Measurements from ENCODE around the gene THTPA. TPM values are rescaled to one million over a fixed set of nuclear protein-coding genes. Genes with fewer than 3 reads are reported as not detected.
A peak's percentile ranks its signal among the peaks of the same experiment; 100 is the strongest.

THTPA gene
- total and polyA plus RNA-seq, 2 of the 13 experiments (the other 11 are each of a cell fraction or from before 2014, with no cell fraction given): 7.4 to 8.7 TPM

DNA sequence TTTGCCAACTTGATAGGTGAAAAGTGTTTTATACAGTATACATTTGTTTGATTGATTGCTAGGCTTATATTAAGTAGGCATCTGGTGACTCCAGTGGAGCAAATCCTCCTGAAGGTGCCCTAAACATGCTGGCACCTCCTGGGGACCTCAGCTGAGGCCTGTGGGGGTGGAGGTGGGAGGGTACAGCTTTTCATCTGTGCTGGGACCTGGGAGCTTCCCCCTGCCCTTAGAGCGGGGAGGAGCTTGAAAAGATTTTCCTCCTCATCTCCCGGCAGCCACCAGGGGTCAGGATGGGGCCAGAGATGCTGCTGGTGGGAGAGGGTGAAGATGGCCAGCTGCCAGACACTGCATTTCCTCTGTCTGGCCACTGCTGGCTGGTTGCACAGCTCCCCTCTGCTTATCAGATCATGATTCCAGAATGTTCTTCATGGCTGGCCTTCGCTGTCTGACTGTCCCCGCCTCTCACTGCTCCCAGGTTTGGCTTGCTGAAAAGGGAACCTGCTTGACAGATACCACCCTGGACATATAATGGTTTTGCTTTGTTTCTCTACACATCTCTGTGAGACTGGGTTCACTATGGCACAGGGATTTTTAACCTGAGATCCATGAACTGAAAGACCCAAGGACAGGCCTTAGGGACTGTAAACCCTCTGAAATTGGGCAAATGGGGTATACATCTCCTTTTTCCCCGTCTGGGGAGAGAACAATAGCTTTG, 33.0 kb downstream of the THTPA start (continued):
- TF ChIP-seq HCFC1 (IDR thresholded peaks at IDR 0.05; ENCODE audit: low read depth, low read length): no peak; the same call in 1 of the 2 replicates
- TF ChIP-seq FOXO1 (CRISPR knock-in tag; IDR thresholded peaks at IDR 0.05): peak; percentile 91
- TF ChIP-seq IKZF1 (IDR thresholded peaks at IDR 0.05): no peak
- TF ChIP-seq ZNF318 (CRISPR knock-in tag; IDR thresholded peaks at IDR 0.05): peak; percentile 99
- TF ChIP-seq ZMAT5 (CRISPR knock-in tag; IDR thresholded peaks at IDR 0.05; ENCODE audit: borderline replicate concordance, low read depth): no peak
- TF ChIP-seq ZNF546 (CRISPR knock-in tag; conservative IDR thresholded peaks at IDR 0.05): 0 out of 2 replicates have a peak, but pooled peaks have one; percentile 82
- peak; percentile 82; the same call in 1 of the 2 replicates for TF ChIP-seq ZBTB20 (CRISPR knock-in tag; IDR thresholded peaks at IDR 0.05; ENCODE audit: borderline replicate concordance, low read depth)
- TF ChIP-seq TEAD3 (CRISPR knock-in tag; optimal IDR thresholded peaks at IDR 0.05; ENCODE audit: borderline replicate concordance): peak; percentile 93
- TF ChIP-seq ZNF703 (CRISPR knock-in tag; IDR thresholded peaks at IDR 0.05; ENCODE audit: borderline replicate concordance): no peak
- peak; percentile 97; the same call in 1 of the 2 replicates for TF ChIP-seq ZSCAN9 (CRISPR knock-in tag; IDR thresholded peaks at IDR 0.05; ENCODE audit: borderline replicate concordance)
- no peak for TF ChIP-seq SATB2 (CRISPR knock-in tag; IDR thresholded peaks at IDR 0.05)
- TF ChIP-seq ATF1 (CRISPR knock-in tag; IDR thresholded peaks at IDR 0.05): no peak
- TF ChIP-seq ZNF503 (CRISPR knock-in tag; IDR thresholded peaks at IDR 0.05): peak; percentile 65; the same call in 1 of the 2 replicates
- TF ChIP-seq XRCC5 (optimal IDR thresholded peaks at IDR 0.05; ENCODE audit: low read length): peak; percentile 99
- peak; percentile 84 for TF ChIP-seq BCL6 (CRISPR knock-in tag; IDR thresholded peaks at IDR 0.05)
- TF ChIP-seq NPAS2 (CRISPR knock-in tag; IDR thresholded peaks at IDR 0.05; ENCODE audit: borderline replicate concordance): no peak
- TF ChIP-seq MTF2 (CRISPR knock-in tag; IDR thresholded peaks at IDR 0.05; ENCODE audit: borderline replicate concordance): peak; percentile 95; the same call in 1 of the 2 replicates
- peak; percentile 54; the same call in 1 of the 2 replicates for TF ChIP-seq ZNF260 (CRISPR knock-in tag; IDR thresholded peaks at IDR 0.05; ENCODE audit: borderline replicate concordance, low read depth)
- peak; percentile 96 for TF ChIP-seq JARID2 (CRISPR knock-in tag; IDR thresholded peaks at IDR 0.05; ENCODE audit: insufficient replicate concordance)
- TF ChIP-seq JUN (CRISPR knock-in tag; IDR thresholded peaks at IDR 0.05): peak; percentile 92

Data from HepG2 (cell line).